Right lobe of liver (tissue), 6 donors: Measurements from ENCODE around the gene HOXA2. TPM values are rescaled to one million over a fixed set of nuclear protein-coding genes. Genes with fewer than 3 reads are reported as not detected.

Source experiments
- ATAC-seq, 4 donors: fragments of 200-7000 bp; cut with Tn5 transposase; one replicate each; pipeline ENCODE4 v1.9.1; 2020; ENCODE audit warnings: mild to moderate bottlenecking in 4 of 4, moderate library complexity in 4 of 4
- DNase-seq, 3 donors: peaks; one replicate each; pipeline ENCODE4 v3.0.0-alpha.2; 2020
- H3K27ac ChIP-seq, 3 donors: fragments of 200-600 bp; one replicate each; pipeline ENCODE4 v1.8.0; 2022
- H3K27me3 ChIP-seq, 2 donors: fragments of 200-600 bp; one replicate each; pipeline ENCODE4 v1.8.0; 2022
- H3K36me3 ChIP-seq, 4 donors: fragments of 200-600 bp; sonication (generic) in 1 of 4; one replicate each; pipeline versions ENCODE4 v1.5.1 to v1.8.0; 2017 to 2022; ENCODE audit warnings: control low read depth in 1 of 4
- H3K4me1 ChIP-seq, 4 donors: fragments of 200-600 bp; sonication (generic) in 1 of 4; one replicate each; pipeline versions ENCODE4 v1.5.1 to v1.8.0; 2017 to 2022; ENCODE audit warnings: control low read depth in 1 of 4
- H3K4me3 ChIP-seq, 3 donors: fragments of 200-600 bp; one replicate each; pipeline ENCODE4 v1.8.0; 2022
- H3K9me3 ChIP-seq, 4 donors: fragments of 200-600 bp; sonication (generic) in 1 of 4; one replicate each; pipeline versions ENCODE4 v1.5.1 to v1.8.0; 2017 to 2022; ENCODE audit warnings: control low read depth in 1 of 4
- POLR2A ChIP-seq: fragments of 450-650 bp; IDR thresholded peaks from one replicate; pipeline ENCODE4 v1.6.1; 2017; ENCODE audit warnings: antibody characterized with exemption, mild to moderate bottlenecking
- WGBS: methylation state at CpG from one replicate; pipeline ENCODE4 v1.1.6; 2018; ENCODE audit warnings: low coverage, low lambda C conversion rate; ENCODE audit not compliant: insufficient coverage; ENCODE audit errors: missing lambda C conversion rate; 5-methylcytosine and 5-hydroxymethylcytosine counted together
- intact Hi-C, 2 donors: fragments of 100-400 bp; cut with DNase I; formaldehyde crosslinking; loops; one replicate each; pipeline versions ENCODE4 v1.11.2 to v1.14.1; 2022
- total RNA-seq, 6 experiments: library from RNA; depleted of rRNA in 2 of 6; stranded (reverse); fragments of >200 nt in 2 of 6; fragmentation: NEBNext Ultra II Directional in 3 of 6; extraction: Animal tissue kit (Norgen Biotek cat#: 25700) in 3 of 6; gene quantifications; one replicate each; pipeline versions ENCODE4 v1.1.0 to v1.2.4, GENCODE V29; 2016 to 2023
- TF ChIP-seq, protein P1 (sequence below), 4 donors: fragments of 200-600 bp in 3 of 4; fragments of 450-650 bp in 1 of 4; IDR thresholded peaks; one replicate each; pipeline versions ENCODE4 v1.5.1 to v1.8.0; 2016 to 2022; ENCODE audit warnings: antibody characterized with exemption in 4 of 4, mild to moderate bottlenecking in 2 of 4
- donor health status: DM: no; HTN: yes; CAD: no.
- donor health status: DM: no; HTN: no; CAD: no.
- donor health status: DM: no; HTN: no; CAD: no.
- donor health status: DM: no; HTN: yes; CAD: no.
- donor health status: DM: no; HTN: yes; CAD: no.

The HOXA2 gene
- total RNA-seq, 6 experiments from 2014 or later = 0.16 to 0.19 (median 0.17) TPM; not detected in 3

DNA sequence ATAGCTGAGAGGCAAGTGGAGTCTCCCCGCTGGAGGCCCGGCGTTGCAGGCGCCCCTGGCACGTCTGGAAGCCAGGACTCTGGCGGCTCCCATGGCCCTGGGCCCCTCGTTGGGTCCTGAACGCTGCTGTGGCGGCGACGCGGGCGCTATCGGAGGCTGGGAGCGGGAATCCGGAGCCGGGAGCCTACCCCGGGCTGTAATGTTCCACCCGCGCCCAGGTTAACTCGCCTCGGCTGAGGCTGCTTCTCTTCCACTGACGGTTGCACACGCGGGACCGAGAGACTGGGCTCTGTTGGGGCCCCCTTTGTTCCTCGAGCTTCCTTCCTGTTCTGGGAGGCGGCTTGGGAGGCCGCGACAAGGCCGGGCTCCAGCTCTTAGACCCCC lies 42.3 kb upstream of the HOXA2 start:
- no peaks in the 10 kb centered on the region for H3K9me3 ChIP-seq
- 41% methylated on average over 3 of the region's 31 CpGs for WGBS
- H3K4me3 ChIP-seq = no peak overlapping the region
- intact Hi-C loops = no loop called here
- H3K36me3 ChIP-seq = no peaks in the 10 kb centered on the region
- H3K27ac ChIP-seq = no peak overlapping the region
- H3K27me3 ChIP-seq = peaks cover 11 to 75% of the 10 kb centered on the region in 2 donors
- H3K4me1 ChIP-seq = no peaks in the 10 kb centered on the region
- no peak for TF ChIP-seq POLR2A
- TF ChIP-seq, protein P1, sequence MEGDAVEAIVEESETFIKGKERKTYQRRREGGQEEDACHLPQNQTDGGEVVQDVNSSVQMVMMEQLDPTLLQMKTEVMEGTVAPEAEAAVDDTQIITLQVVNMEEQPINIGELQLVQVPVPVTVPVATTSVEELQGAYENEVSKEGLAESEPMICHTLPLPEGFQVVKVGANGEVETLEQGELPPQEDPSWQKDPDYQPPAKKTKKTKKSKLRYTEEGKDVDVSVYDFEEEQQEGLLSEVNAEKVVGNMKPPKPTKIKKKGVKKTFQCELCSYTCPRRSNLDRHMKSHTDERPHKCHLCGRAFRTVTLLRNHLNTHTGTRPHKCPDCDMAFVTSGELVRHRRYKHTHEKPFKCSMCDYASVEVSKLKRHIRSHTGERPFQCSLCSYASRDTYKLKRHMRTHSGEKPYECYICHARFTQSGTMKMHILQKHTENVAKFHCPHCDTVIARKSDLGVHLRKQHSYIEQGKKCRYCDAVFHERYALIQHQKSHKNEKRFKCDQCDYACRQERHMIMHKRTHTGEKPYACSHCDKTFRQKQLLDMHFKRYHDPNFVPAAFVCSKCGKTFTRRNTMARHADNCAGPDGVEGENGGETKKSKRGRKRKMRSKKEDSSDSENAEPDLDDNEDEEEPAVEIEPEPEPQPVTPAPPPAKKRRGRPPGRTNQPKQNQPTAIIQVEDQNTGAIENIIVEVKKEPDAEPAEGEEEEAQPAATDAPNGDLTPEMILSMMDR (IDR thresholded peaks at IDR 0.05) = no peak
- peak in 1 of 3 donors; percentile 55 for DNase-seq
- no peak for ATAC-seq

DNA sequence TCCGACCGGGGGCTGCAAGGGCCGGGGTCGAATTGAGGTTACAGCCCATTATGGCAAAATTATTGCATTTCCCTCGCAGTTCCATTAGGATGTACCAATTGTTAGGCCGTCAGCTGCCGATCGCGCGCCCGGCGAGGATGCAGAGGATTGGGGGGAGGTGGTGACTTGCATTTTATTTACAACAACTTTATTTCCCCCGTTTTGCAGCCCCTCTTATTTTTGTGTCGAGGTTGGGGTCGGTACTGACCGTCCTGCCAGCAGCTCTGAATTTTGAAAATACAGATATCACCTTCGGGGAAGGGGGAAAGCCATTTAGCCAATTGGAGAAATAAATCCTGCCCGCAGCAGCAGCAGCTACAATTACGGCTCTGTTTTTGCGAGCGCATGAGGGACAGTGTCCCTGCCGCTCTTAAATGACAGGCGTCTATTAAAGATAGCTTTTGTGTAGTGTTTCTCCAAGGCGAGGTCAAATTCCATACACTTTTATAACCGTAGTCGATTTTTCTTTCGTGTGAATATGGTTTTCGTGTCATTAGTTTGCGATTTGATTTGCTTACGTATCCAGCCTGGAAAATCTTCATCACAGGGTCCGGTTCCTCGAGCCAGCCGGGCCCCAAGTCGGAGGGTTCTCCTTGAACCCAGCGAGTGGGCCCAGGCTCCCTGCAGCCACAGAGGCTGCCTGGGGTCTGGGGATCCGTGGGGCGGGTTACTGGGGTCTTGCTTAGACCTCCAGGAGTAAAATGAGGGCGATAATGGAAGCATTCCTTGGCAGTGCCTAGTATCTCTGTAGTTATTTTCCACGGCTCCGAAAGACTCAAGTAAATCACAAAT lies 41.7 kb upstream of the HOXA2 start:
- intact Hi-C loops = no loop called here
- no peak for TF ChIP-seq POLR2A
- TF ChIP-seq, protein P1 (IDR thresholded peaks at IDR 0.05) = peak in 1 of 4 donors; percentile 49
- H3K36me3 ChIP-seq = no peaks in the 10 kb centered on the region
- no peak for ATAC-seq
- H3K4me1 ChIP-seq = no peaks in the 10 kb centered on the region
- DNase-seq = no peak
- no peak overlapping the region for H3K27ac ChIP-seq
- no peaks in the 10 kb centered on the region for H3K9me3 ChIP-seq
- 36% methylated on average over 32 of the region's 40 CpGs for WGBS
- peaks cover 12 to 81% of the 10 kb centered on the region in 2 donors for H3K27me3 ChIP-seq
- no peak overlapping the region for H3K4me3 ChIP-seq

DNA sequence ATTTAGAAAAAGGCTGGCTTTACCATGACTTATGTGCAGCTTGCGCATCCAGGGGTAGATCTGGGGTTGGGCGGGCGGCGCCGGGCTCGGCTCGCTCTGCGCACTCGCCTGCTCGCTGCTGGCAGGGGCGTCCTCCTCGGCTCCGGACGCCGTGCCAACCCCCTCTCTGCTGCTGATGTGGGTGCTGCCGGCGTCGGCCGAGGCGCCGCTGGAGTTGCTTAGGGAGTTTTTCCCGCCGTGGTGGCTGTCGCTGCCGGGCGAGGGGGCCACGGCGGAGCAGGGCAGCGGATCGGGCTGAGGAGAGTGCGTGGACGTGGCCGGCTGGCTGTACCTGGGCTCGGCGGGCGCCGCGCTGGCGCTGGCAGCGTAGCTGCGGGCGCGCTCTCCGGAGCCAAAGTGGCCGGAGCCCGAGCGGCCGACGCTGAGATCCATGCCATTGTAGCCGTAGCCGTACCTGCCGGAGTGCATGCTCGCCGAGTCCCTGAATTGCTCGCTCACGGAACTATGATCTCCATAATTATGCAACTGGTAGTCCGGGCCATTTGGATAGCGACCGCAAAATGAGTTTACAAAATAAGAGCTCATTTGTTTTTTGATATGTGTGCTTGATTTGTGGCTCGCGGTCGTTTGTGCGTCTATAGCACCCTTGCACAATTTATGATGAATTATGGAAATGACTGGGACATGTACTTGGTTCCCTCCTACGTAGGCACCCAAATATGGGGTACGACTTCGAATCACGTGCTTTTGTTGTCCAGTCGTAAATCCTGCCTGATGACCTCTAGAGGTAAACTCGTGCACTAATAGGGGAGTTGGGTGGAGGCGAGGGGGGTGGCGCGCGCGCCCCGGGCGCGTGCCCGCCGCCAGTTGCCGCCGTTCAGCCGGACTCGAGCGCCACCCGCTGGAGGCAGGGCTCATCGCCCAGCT lies 40.8 kb upstream of the HOXA2 start, which contains the start of gene HOXA5:
HOXA5 (minus strand) TSS at position 659 of the 927 bp plus-strand sequence; CDS start at position 585, 74 bp downstream.
- intact Hi-C loops = no loop called here
- WGBS = 22% methylated on average over 29 of the region's 86 CpGs
- TF ChIP-seq, protein P1 (IDR thresholded peaks at IDR 0.05) = peak in 3 of 4 donors; percentile 45 to 48 (median 46)
- TF ChIP-seq POLR2A = peak; percentile 26
- ATAC-seq (peak; percentile 62 to 78 (median 76)), DNase-seq (peak in 2 of 3 donors; percentile 65 to 67)
- no peaks in the 10 kb centered on the region for H3K9me3 ChIP-seq
- H3K27ac ChIP-seq = peak within 1 kb of the TSS; percentile 35 to 69 (median 67)
- H3K36me3 ChIP-seq = no peaks in the 10 kb centered on the region
- peak within 1 kb of the TSS; percentile 28 to 46 (median 41) for H3K4me3 ChIP-seq
- H3K4me1 ChIP-seq = no peaks in the 10 kb centered on the region
- H3K27me3 ChIP-seq = peaks cover 5 to 81% of the 10 kb centered on the region in 2 donors

DNA sequence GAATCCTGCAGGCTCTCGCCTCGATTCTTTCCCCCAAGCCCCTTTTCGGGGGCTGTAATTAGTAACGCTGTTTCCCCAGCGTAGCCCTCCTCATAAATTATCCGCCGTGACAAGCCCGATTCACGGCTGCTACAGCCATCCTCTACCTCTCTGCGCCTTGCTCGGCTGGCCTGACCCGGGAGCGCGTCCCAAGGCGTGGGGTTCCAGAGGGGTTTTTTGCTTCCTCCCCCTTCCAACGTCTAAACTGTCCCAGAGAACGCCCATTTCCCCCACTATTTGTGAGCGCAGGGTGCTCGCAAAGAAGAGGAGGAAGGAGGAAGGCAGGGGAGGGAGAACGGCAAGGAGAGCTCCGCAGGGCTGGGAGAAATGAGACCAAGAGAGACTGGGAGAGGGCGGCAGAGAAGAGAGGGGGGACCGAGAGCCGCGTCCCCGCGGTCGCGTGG lies 40.1 kb upstream of the HOXA2 start:
- no peaks in the 10 kb centered on the region for H3K9me3 ChIP-seq
- no peaks in the 10 kb centered on the region for H3K4me1 ChIP-seq
- TF ChIP-seq POLR2A = no peak
- TF ChIP-seq, protein P1 (IDR thresholded peaks at IDR 0.05) = no peak
- intact Hi-C loops = no loop called here
- H3K27ac ChIP-seq = peak overlapping the region; percentile 35 to 69 (median 67)
- no peak for ATAC-seq
- 15% methylated on average over 28 of the region's 29 CpGs for WGBS
- peaks cover 5 to 76% of the 10 kb centered on the region in 2 donors for H3K27me3 ChIP-seq
- no peaks in the 10 kb centered on the region for H3K36me3 ChIP-seq
- peak overlapping the region; percentile 28 to 46 (median 41) for H3K4me3 ChIP-seq
- DNase-seq = no peak
